NCI-H187 treated with DMSO at 0.1 percent for 48 hours (cell line): ENCODE data around the gene PAFAH1B1.
"Not testable (repeated sequence)": the region's sequence is repeated elsewhere in the genome, so short reads cannot be mapped to it uniquely, and the experiment has no call there.

ENCODE experiments used
- DNase-seq: peaks from one replicate; lab custom pipeline; 2025; lab: John Stamatoyannopoulos, UW

Gene PAFAH1B1

DNA sequence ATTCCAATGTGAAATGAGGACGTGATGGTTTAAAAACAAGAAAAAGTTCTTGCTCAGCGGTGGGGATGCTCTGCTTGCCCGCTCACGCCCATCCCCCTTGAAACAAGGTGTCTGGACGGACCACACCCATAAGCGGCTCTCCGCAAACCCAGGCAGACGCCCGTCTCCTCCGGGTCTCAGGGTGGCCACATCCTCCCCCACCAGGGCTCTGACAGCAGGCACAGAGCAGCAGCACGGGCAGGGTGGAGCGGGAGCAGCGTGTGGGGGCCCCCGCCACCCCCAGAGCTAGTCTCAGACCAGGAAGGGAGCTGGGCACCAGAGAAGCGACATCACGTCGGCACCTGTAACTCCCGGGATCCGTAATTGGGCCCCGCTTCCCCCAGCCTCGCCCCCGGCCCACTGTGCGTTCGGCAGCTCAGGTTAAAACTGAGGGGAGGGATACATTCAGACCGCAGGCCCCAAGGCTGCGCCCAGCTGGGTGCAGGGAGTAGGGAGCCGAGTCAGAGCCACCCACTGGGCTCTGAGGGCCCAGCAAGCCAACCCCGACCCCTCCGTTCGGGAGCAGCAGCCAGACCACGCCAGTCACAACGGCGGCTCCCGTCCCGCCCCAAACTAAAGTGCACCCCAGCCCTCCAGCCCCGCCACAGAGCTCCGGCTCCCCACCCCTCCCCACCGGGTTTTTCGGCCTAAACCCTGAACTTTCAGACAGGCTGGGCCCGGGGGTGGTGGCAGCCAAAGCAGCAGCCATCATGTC, 96.1 kb downstream of the PAFAH1B1 start:
- DNase-seq = no peak

DNA sequence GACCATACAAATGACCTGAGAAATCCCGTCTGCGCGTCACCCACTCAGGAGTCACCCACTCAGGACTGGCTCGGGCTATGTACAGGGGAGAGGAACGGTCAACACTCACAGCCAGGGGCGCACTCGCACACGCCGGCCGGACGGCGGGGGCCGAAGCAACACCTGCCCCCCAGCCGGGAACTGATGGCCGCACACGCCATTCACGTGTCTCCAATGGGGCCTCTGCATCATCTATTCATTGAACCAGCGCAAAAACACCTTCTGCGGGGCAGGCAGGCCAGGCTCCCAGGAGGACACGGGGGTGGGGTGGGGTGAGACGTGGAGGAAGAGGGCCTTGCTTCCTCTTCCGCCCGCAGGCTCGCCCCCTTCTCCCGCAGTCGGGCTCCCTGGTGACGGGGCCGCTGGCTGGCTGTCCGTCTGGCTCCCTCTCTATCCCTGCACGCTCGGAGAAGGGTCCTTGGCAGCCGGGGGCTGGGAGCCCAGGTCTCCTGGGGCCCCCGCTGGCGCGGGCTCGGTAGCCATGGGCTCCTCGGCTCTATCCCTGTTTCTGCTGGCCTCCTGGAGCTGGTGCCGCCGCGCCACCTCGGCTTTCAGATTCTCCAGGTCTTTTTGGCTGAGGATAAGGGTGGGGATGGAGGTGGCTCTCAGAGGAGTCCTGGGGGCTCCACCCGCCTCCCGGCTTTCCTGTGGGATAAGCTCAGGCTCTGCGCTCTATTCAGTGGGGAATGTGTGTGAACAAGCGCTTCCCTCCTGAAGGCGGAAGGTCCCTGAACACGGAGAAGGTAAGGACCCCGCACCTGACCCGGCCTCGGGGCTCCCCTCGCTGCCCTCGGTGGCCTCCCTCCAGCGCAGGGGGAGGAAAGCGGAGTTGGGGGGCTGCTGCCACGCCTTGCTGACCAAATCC, 97.0 kb downstream of the PAFAH1B1 start:
- no peak for DNase-seq

DNA sequence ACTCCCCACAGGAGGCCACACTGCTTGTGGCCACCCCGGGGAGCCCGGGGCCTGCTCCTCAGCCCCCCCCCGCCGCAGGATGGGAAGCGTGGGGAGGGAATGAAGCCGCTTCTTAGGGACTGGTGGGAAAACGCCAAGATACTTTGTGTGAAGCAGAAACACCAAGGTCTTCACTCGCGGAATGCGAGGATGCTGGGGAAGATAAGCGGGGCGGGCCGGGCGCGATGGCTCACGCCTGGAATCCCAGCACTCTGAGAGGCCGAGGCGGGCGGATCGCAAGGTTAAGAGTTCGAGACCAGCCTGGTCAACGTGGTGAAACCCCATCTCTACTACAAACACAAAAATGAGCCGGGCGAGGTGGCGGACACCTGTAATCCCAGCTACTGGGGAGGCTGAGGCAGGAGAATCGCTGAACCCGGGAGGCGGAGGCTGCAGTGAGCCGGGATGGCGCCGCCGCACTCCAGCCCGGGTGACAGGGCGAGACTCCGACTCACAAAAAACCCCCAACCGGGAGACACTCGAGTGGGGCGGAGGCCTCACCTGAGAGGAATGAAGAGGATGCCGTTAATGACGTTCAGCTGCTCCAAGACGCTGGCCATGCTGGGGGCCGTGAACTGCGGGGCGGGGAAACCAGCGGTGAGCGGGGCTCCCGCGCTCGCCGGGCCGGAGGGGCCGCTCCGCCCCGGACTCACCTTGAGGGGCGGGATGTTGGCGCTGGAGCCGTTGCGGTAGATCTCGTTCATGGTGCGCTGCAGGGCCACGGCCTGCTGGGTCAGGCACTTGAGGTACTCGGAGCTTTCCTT, 97.8 kb downstream of the PAFAH1B1 start:
- no peak for DNase-seq

DNA sequence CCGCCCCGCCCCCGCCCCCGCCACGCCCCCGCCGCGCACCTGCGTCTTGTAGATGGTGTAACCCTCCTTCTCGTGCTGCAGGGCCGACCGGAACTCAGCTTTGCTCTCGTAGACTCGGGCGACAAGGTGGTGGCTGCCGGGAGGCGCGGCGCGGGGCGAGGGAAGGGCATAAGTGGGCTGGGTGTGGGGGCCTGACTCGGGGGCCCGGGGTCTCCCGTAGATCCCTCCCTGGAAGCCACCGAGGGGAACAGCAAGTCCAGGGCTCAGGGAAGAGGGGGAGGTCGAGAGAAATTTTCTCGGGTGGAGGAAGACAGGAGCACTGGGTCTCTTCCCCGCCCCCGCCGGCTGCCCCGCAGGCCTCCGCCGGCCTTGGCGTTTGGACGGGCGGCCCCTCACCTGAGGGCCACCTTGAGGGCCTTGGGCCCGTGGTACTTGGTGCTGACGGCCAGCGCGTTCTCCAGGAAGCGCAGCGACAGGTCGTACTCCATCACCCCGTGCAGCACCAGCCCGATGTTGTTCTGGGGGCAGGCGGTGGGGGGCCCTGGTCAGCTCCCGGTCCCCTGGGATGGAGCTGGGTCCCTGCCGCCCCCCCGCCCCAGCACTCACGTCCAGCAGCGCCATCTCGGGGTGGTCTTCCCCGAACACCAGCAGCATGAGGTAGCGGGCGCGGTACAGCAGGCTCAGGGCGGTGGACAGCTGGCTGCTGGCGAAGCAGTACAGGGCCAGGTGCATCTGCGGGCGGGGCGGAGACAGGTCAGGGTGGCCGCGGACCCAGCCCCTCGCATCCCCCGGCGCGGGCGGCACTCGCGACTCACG, 98.7 kb downstream of the PAFAH1B1 start:
- no peak for DNase-seq

DNA sequence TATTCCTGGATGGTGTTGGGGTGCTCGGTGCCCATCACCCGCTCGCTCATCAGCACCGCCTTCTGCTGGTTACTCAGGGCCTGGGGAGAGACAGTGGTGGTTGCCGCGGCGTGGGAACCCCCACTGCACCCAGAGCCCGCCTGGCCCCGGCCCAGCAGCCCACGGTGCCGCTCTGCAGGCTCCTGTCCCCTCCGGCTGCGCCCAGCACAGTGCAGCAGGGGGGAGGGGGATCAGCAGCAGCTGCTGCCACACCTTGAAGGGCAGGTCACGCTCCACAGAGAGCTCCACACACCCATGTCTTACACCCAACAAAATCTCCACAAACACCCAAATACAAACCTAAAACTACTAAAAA, 99.3 kb downstream of the PAFAH1B1 start:
- no peak for DNase-seq

DNA sequence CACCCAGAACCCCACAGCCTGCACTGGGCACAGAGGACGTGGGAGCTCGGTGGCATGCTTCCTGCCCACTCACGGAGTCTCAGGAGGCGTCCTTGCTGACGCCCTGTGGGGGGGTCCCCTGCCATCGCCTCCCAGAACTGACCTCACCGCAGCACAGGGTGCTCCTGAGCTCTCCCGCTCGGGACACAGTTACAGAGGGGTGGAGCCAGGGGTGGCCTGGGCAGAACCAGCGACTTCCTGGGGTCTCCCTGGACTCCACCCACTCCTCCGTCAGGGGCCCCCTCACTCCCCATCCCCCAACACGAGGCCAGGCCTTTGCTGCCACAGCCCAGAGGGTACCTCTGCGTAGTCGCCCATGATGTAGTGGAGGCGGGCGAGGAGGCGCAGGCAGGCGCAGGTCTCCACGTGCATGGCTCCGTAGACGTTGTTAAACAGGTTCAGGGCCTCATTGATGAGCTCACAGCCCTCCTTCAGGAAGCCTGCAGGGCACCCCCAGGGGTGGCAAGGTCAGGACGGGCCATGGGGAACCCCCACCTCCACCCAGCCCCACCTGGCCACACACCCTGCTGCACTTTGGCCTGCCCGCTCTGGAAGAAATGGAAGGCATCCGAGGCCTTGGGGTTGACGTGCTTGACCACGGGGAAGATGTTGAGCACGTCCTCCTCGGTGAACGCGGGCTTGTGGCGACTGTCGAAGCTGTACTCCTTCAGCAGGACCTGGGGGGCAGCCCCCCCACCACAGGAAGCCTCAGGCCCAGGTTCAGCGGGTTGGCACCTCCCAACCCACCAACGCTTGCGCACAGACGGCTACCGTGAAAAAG, 100.3 kb downstream of the PAFAH1B1 start:
- DNase-seq = no peak

DNA sequence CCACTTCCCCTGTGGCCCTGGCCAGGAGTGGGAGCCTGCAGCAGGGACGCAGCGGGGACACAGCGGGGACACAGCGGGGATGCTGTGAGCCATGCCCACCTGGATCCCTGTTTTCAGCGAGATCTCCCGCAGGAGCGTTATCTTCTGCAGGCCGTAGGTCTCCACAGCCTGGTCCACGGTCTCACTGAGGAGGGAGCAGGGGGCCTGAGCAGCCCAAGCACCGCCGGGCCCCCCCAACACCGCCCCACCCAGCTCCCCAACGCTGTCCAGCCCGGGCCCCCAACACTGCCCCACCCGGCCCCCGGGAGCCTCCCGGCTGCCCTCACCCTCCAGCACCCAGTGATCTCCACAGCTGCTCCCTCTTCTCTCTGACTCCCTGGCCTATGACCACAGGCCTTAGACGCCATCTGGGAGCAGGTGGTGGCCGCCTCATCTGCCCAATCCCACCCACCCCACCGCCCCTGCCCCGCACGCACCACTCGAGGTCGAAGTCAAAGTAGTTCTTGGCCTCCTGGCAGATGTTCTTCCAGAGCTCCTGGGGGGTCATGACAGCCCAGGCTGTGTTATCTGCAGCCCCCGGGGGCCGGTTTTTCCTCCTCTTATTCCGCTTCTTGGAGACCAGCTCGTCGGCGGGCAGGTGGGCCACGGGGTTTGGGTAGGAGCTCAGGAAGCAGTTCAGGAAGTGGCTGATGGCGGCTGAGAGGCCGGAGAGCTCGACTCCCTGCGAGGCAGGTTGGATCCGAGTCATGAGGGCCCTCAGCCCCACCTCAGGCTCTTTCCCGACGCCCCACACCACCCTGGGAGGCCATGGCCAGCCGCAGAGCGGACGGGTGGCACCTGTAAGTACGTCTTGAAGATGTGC, 101.2 kb downstream of the PAFAH1B1 start:
- no peak for DNase-seq

DNA sequence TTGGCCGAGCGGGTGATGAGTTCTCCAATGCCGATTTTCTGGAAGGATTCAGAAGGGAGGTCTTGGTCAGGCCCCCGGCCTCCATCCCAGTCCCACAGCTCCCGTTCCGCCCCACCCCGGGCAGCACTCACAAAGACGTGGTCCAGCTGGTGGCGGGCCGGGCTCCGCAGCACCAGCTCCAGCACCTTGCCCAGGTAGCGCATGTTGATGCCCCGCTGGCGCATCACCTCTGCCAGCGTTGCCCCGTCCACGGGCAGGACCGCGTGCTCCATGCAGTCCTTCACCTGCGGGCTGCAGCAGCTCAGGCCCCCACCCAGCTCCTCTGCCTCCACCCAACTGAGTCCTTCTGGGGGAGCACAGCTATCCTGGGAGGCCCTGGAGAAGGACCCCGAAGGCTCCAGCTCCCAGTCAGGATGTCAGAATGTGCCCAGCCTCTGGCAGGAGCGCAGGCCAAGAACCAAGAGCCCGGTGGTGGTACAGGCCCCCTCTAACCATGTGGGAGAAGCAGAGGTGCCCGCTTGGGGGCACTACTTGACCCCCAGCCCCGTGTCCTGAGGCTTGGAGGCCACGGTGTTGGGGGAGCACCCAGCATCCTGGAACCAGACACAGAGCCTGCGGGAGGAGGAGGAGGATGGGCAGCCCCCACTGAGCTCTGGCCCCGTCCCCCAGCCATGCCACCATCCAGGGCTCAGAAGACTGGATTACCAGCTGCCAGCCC, 101.9 kb downstream of the PAFAH1B1 start:
- DNase-seq = no peak

DNA sequence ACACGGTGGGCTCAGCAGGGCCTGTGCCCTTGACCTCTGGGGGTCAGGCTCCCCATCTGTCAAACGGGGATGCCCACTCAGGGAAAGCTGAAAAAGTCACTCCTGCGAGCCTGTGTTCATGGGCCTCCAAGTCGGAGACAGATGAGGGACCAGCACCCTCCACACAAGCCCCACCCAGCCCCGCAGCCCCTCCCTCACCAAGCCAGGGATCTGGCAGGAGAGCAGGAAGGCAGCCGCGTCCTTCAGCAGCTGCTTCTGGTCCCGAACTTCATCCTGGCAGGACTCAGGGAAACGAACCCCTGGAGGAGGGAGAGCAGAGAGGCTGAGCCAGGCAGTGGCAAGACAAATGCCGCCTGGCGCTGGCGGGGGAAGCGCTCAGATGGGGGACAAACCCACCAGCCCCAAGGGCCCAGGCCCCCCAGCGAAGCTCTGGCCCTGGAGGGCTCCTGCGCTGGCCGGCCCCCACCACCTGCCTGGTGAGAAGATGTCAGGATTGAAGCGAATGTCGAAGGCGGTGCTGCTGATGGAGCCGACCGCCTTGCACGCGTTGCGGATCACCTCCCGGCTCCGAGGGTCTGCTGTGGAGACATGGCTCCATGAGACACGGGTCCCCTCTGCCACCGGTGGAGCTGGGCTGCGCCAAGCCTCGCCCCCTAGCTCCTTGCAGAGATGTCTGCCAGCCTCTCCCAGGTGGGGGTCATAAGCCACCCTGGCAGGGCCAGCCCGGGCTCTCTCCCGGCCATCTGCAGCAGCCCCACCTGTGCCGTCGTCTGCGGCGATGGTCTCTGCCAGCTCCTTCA, 102.7 kb downstream of the PAFAH1B1 start:
- DNase-seq = no peak

DNA sequence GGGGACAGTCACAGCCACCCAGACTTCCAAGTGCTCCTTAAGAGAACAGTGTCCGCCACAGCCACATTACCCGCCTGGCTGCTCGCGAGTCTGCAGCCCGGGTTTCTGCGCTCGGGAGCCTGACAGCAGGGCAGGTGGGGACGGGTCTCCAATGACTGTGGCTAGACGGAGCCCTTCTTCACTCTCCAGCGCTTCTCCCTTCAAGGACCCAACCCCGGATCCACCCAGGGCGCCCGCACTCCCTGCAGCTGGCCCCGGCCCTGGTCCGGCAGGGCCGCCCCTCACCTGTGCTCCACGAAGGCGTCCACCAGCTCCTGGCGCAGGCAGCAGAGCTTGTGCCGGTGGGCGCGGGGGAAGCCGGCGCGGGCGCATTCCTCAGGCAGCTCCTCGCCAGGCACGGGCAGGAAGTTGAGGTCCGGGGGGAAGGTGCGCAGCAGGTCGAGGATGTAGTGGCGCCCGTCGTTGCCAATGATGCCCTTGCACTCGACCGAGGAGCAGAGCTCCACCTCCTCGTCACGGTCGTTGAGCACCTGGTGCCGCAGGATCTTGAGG, 104.2 kb downstream of the PAFAH1B1 start:
- DNase-seq = no peak

DNA sequence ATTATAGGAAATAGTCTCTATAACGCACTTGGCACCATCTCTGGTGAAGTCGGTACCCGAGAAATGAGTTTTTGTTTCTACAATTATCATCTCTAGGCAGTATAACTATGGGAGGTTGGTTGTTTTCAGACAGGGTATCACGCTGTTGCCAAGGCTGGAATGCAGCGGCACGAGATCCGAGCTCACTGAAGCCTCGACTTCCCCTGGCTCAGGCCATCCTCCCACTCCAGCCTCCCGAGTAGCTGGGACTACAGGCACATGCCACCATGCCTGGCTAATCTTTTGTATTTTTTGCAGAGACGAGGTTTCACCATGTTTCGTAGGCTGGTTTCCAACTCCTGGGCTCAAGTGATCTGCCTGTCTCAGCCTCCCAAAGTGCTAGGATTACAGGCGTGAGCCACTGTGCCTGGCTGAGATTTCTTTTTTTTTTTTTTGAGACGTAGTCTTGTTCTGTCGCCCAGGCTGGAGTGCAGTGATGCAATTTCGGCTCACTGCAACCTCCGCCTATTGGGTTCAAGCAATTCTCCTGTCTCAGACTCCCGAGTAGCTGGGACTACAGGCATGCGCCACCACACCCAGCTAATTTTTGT, 105.9 kb downstream of the PAFAH1B1 start:
- not testable (repeated sequence) for DNase-seq

DNA sequence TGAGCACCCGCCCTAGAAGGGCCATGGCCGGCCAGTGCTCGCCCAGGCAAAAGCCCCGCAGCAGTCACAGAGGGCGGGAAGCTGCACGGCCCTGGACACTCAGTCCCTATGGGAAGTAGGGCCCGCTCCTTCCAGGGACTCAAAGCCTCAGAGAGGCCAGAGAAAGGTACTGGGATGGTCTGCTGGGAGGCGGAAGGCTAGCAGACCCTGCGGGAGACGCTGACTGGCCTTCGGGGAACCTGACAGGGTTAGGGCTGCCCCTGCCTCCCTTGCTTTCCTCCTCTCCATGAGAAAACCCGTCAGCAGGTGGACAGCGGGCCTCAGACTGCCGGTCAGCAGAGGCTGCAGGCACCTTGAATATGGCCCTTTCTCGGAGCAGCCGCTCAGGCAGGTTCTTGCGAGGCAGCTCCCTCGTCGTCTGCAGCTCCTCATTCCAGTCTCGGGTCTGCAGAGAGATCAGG, 106.6 kb downstream of the PAFAH1B1 start:
- no peak for DNase-seq

DNA sequence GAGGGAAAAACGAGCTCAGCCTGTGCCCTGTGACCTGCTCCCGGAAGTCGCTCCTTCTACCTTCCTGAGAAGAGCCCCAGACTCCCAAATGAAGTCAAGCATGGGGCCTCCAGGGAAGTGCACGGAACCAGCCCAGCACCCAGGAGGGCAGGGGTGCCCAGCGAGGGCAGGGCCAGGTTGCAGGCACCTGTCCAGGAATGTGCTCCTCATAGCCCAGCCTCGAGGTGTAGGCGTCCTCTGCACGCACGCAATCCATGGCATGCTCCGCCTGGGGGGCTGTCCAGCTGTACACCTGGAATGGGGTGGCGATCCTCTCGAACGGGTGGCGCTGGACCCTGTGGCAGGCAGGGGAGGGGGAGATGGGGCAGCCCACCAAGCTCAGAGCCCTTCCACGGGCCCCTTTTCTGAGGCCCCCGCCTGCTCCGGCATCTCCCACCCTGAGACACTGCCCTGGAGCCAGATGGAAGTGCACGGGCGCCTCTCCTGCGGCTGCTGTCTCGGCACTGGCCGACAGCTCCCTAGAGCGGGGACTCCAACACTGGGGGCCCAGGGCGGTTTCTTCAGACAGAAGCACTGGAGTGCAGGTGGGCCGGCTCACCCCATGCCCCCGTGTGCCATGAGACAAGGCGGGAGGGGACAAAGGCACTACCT, 107.2 kb downstream of the PAFAH1B1 start:
- peak; percentile 99 for DNase-seq

DNA sequence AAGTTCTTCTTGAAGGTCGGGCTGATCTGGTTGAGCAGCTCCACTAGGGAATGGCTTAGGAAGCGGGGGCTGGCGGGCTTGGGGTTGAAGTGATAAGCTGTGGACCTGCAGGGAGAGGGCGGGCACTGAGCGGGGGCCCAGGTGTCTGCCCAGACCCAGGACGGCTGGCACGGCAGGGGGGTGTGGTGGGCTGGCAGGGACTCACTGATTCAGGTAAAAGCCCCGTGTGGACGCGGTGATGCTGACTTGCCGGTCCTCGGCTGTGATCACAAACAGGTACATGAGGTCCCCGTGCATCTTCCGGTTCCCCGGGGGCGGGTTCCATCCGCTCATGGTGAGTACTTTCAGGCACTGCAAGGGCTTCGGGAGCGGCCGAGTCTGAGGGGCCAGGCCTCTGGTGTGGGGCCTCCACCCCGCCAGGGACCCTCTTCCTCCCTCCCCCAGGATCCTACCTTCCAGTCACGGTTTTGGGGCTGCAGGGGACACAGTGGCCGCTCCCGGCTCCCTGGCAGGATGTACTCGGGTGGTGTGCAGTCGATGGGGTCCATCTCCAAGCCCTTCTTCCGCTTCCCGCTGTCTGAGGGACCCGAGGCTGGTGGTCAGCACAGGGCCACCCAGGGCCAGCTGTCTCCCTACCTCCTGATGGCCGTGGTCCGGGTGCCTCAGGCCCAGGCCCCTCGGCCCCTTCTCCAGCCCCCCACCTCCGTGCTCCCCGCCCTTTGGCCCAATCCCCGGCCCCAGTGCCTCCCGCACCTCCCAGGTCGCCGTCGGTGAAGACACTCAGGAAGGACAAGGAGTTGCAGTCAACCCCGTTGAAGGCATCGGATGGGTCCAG, 107.9 kb downstream of the PAFAH1B1 start:
- DNase-seq = no peak

DNA sequence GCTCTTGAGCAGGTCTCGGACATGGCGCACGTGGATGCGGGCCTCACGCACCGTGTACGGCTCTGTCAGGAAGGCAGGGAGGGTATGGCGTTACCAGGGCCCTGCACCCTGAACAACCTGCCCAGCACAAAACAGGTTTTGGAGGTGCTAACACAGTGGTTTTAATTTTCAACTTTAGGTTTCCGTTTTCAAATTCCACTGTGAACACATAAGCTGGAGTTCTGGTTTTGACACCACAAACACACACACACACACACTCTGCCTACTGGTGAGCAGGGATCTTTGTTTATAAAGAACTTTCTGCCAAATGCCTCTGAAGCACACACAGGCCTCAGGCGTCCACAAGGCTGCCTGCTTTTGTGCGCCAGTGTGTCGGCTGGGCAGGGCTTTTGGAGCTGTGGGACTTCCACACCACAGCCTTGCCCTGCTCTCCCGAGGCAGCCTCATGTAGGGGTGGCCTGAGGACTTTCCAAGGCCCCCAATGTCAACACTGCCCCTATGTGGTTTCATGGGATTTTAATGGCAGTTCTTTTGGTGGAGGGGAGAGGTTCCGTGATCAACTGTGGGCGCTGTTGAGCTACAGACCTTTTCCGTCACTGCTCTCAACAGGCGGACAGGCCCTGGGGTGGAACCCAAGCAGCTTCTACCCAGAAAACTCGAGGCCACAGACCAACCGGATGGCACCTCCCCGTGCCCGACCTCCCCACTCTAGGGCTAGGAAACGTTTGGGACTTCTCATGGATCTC, 108.7 kb downstream of the PAFAH1B1 start:
- no peak for DNase-seq
